A549 (cell line): ENCODE data around the gene STPG2.

ENCODE experiments used
- ATOH8 ChIP-seq: fragments of 250-450 bp; sonication (Bioruptor Pico); IDR thresholded peaks from 2 replicates; pipeline ENCODE4 v1.5.0; 2020; ENCODE audit warnings: low read depth, mild to moderate bottlenecking, moderate library complexity
- CEBPB ChIP-seq, 2 experiments: fragments of >200 bp in 1 of 2; sonication (Bioruptor Twin) in 1 of 2; formaldehyde crosslinking in 1 of 2; IDR thresholded peaks; 2 replicates each; pipeline ENCODE4 v1.6.1; 2012 to 2016
- CHD2 ChIP-seq: fragments of 150-350 bp; IDR thresholded peaks from 2 replicates; pipeline ENCODE4 v1.6.1; 2014; ENCODE audit warnings: low read length; ENCODE audit not compliant: partially characterized antibody
- CTCF ChIP-seq: fragments of >200 bp; sonication (Bioruptor Twin); formaldehyde crosslinking; IDR thresholded peaks from 3 replicates; pipeline ENCODE4 v1.5.1; 2016
- EHMT2 ChIP-seq: fragments of 200-600 bp; sonication (generic); IDR thresholded peaks from 2 replicates; pipeline ENCODE4 v1.6.1; 2016; ENCODE audit warnings: antibody characterized with exemption, low read depth, mild to moderate bottlenecking, moderate library complexity
- HDAC2 ChIP-seq: fragments of 200-600 bp; sonication (generic); IDR thresholded peaks from 2 replicates; pipeline ENCODE4 v1.6.1; 2016
- MAX ChIP-seq: IDR thresholded peaks from 2 replicates; pipeline ENCODE4 v1.6.1; 2012
- POLR2A ChIP-seq: IDR thresholded peaks from 2 replicates; pipeline ENCODE4 v1.6.1; 2012; ENCODE audit warnings: mild to moderate bottlenecking, low read length
- RCOR1 ChIP-seq: fragments of 150-350 bp; IDR thresholded peaks from 2 replicates; pipeline ENCODE4 v1.6.1; 2014; ENCODE audit warnings: antibody characterized with exemption, low read length, low read depth
- REST ChIP-seq: fragments of 200-600 bp; sonication (generic); IDR thresholded peaks from 2 replicates; pipeline ENCODE4 v1.6.1; 2016; ENCODE audit warnings: antibody characterized with exemption, mild to moderate bottlenecking, moderate library complexity
- SMC3 ChIP-seq: fragments of >200 bp; sonication (Bioruptor Twin); formaldehyde crosslinking; IDR thresholded peaks from 3 replicates; pipeline ENCODE4 v1.6.1; 2018; ENCODE audit warnings: inconsistent platforms
- USF2 ChIP-seq: fragments of 450-650 bp; IDR thresholded peaks from 2 replicates; pipeline ENCODE4 v1.6.1; 2014; ENCODE audit warnings: antibody characterized with exemption

- TF ChIP-seq CTCF (no peak), MAX (no peak), SMC3 (no peak), REST (no peak), ATOH8 (CRISPR knock-in tag) (no peak), CHD2 (no peak), POLR2A (no peak), RCOR1 (no peak), EHMT2 (no peak), USF2 (no peak), HDAC2 (no peak), CEBPB (IDR thresholded peaks at IDR 0.05) (peak; percentile 51 to 57)
Observed at GRCh38 chr4:97656044-97656720, 487.1 kb downstream of the STPG2 start.
